Measurements from ENCODE around the gene RUNDC1.
"Not testable (repeated sequence)": the region's sequence is repeated elsewhere in the genome, so short reads cannot be mapped to it uniquely, and the experiment has no call there.

Gene RUNDC1

GRCh38 chr17:42982266-42982665 is 1.9 kb downstream of the RUNDC1 start:
- TF ChIP-seq POLR2AphosphoS5 (IDR thresholded peaks at IDR 0.05; ENCODE audit: borderline replicate concordance, low read depth, low read length), result no peak
- no peak for TF ChIP-seq EZH2 (IDR thresholded peaks at IDR 0.05)
- TF ChIP-seq FOXP2 (optimal IDR thresholded peaks at IDR 0.05; ENCODE audit: control extremely low read depth, extremely low read length, insufficient read depth), result no peak
- H3K27ac ChIP-seq, result no peak overlapping the region
- H3K36me3 ChIP-seq (ENCODE audit: insufficient read depth, low read length), result peaks cover 7% of the 10 kb centered on the region
- no peak overlapping the region for H3K4me3 ChIP-seq
- no peaks in the 10 kb centered on the region for H3K9me3 ChIP-seq (ENCODE audit: low read depth, low read length)
- no peak overlapping the region for H3K9ac ChIP-seq (ENCODE audit: insufficient read length)
- no peak for DNase-seq (ENCODE audit: low read depth, low spot score)

DNA sequence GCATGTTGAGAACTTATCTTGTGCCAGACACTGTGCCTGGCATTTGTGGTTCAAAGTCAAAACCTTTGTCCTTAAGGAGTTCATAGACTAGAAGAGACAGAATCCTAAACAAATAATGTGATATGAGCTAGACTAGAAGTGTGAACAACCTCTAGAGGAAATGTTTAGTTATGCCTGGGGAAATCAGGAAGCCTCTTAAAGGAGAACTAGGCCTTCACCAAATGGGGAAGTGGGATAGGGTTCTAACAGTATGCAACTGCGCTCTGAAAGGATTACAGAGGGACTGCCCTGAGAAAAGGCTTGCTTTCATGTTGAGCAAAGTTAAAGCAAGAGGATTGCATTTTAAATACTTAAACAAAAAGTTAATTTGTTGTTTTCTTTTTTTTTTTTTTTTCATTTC is 4.9 kb downstream of the RUNDC1 start:
- H3K9me3 ChIP-seq (ENCODE audit: low read depth, low read length), result no peaks in the 10 kb centered on the region
- no peak overlapping the region for H3K27ac ChIP-seq
- H3K4me3 ChIP-seq, result no peak overlapping the region
- no peak for TF ChIP-seq FOXP2 (optimal IDR thresholded peaks at IDR 0.05; ENCODE audit: control extremely low read depth, extremely low read length, insufficient read depth)
- TF ChIP-seq POLR2AphosphoS5 (IDR thresholded peaks at IDR 0.05; ENCODE audit: borderline replicate concordance, low read depth, low read length), result no peak
- TF ChIP-seq EZH2 (IDR thresholded peaks at IDR 0.05), result no peak
- no peak for DNase-seq (ENCODE audit: low read depth, low spot score)
- peaks cover 31% of the 10 kb centered on the region for H3K36me3 ChIP-seq (ENCODE audit: insufficient read depth, low read length)
- no peak overlapping the region for H3K9ac ChIP-seq (ENCODE audit: insufficient read length)

DNA sequence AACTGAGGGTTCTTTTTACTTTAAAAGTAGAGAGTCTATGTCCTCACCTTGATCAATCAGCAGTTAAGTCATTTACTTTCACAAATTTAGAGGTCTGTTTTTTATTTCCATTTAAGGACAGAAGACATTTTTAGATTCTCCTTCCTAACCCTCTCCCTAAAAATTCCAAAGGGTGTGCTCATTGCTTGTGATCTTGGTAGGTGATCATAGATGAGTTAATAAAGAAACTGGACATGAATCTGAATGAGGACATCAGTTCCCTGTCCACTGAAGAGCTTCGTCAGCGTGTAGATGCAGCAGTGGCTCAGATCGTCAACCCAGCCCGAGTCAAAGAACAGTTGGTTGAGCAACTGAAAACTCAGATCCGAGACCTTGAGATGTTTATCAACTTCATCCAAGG is 8.8 kb downstream of the RUNDC1 start:
- TF ChIP-seq FOXP2 (optimal IDR thresholded peaks at IDR 0.05; ENCODE audit: control extremely low read depth, extremely low read length, insufficient read depth), result no peak
- TF ChIP-seq EZH2 (IDR thresholded peaks at IDR 0.05), result no peak
- TF ChIP-seq POLR2AphosphoS5 (IDR thresholded peaks at IDR 0.05; ENCODE audit: borderline replicate concordance, low read depth, low read length), result no peak
- no peak overlapping the region for H3K9ac ChIP-seq (ENCODE audit: insufficient read length)
- no peak overlapping the region for H3K4me3 ChIP-seq
- no peak for DNase-seq (ENCODE audit: low read depth, low spot score)
- H3K9me3 ChIP-seq (ENCODE audit: low read depth, low read length), result no peaks in the 10 kb centered on the region
- H3K36me3 ChIP-seq (ENCODE audit: insufficient read depth, low read length), result peaks cover 44% of the 10 kb centered on the region
- peak overlapping the region; percentile 19; the same call in 1 of the 2 replicates for H3K27ac ChIP-seq

DNA sequence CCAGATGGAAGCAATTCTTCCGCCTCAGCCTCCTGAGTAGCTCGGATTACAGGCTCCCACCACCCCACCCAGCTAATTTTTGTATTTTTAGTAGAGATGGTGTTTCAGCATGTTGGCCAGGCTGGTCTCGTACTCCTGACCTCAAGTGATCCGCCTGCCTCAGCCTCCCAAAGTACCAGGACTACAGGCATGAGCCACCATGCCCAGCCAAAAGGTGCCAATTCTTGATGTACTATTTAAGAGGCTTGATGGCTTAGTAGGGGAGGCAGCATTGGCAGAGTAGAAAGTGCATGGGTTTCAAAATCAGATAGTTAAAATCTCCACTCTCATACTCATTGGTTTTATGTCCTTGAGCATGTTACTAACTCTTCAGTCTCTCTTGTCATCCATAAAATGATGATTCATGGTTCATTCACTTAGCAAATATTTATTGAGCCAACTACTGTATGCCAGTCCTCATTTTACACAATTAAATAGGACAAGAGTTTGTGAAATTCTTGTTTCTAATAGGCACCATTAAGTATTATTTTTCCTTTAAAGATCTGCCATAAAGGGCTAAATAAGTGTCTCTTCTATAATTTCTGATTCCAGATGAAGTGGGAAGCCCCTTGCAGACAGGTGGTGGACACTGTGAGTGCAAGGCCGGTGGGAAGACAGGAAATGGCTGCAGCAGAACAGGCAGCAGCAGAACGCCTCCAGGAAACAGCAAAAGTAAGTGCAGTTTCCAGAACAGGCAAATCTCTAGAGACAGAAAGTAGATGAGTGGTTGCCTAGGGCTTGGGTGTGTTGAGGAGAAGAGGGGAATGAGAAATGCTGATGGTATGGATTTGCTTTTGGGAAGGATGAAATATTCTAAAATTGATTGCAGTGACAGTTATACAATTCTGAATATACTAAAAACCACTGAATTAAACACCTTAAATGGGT is 9.6 kb downstream of the RUNDC1 start:
- no peak overlapping the region for H3K4me3 ChIP-seq

GRCh38 chr17:42991471-42991870 is 11.1 kb downstream of the RUNDC1 start:
- no peak for TF ChIP-seq EZH2 (IDR thresholded peaks at IDR 0.05)
- no peak for TF ChIP-seq FOXP2 (optimal IDR thresholded peaks at IDR 0.05; ENCODE audit: control extremely low read depth, extremely low read length, insufficient read depth)
- TF ChIP-seq POLR2AphosphoS5 (IDR thresholded peaks at IDR 0.05; ENCODE audit: borderline replicate concordance, low read depth, low read length), result no peak
- Histone ChIP-seq H3K36me3 (ENCODE audit: insufficient read depth, low read length) (peaks cover 44% of the 10 kb centered on the region), H3K27ac (no peak overlapping the region), H3K4me3 (no peak overlapping the region), H3K9me3 (ENCODE audit: low read depth, low read length) (no peaks in the 10 kb centered on the region), H3K9ac (ENCODE audit: insufficient read length) (no peak overlapping the region)
- DNase-seq (ENCODE audit: low read depth, low spot score), result no peak

More for the DNA sequence above, 9.6 kb downstream of the RUNDC1 start:
- DNase-seq (ENCODE audit: low read depth, low spot score), result no peak
- Histone ChIP-seq H3K9ac (ENCODE audit: insufficient read length) (no peak overlapping the region), H3K9me3 (ENCODE audit: low read depth, low read length) (no peaks in the 10 kb centered on the region), H3K36me3 (ENCODE audit: insufficient read depth, low read length) (peaks cover 44% of the 10 kb centered on the region), H3K27ac (peak overlapping the region; percentile 77; the same call in 1 of the 2 replicates)
- no peak for TF ChIP-seq POLR2AphosphoS5 (IDR thresholded peaks at IDR 0.05; ENCODE audit: borderline replicate concordance, low read depth, low read length)
- no peak for TF ChIP-seq EZH2 (IDR thresholded peaks at IDR 0.05)
- no peak for TF ChIP-seq FOXP2 (optimal IDR thresholded peaks at IDR 0.05; ENCODE audit: control extremely low read depth, extremely low read length, insufficient read depth)

DNA sequence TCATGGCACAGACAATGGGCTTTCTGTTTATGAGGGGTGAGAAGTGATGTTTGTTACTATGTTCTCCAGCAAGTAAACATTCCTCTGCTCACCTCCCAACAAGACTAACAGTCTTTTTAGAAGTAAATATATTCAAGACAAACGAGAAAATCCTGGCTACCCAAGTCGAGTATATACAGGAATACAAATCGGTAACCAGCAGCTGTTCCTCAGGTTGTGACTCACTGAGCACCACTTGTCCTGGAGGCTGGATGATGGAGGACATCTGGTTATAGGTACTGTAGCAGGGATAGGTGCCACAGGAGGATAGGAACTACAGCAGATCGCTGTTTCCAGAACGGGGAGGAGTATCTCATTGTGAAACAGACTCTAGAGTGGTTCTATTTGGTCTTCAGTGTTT is 12.5 kb downstream of the RUNDC1 start:
- no peak for DNase-seq (ENCODE audit: low read depth, low spot score)
- Histone ChIP-seq H3K27ac (no peak overlapping the region), H3K9me3 (ENCODE audit: low read depth, low read length) (no peaks in the 10 kb centered on the region), H3K9ac (ENCODE audit: insufficient read length) (no peak overlapping the region), H3K36me3 (ENCODE audit: insufficient read depth, low read length) (peaks cover 36% of the 10 kb centered on the region), H3K4me3 (no peak overlapping the region)
- TF ChIP-seq POLR2AphosphoS5 (IDR thresholded peaks at IDR 0.05; ENCODE audit: borderline replicate concordance, low read depth, low read length) (no peak), FOXP2 (optimal IDR thresholded peaks at IDR 0.05; ENCODE audit: control extremely low read depth, extremely low read length, insufficient read depth) (no peak), EZH2 (IDR thresholded peaks at IDR 0.05) (no peak)

DNA sequence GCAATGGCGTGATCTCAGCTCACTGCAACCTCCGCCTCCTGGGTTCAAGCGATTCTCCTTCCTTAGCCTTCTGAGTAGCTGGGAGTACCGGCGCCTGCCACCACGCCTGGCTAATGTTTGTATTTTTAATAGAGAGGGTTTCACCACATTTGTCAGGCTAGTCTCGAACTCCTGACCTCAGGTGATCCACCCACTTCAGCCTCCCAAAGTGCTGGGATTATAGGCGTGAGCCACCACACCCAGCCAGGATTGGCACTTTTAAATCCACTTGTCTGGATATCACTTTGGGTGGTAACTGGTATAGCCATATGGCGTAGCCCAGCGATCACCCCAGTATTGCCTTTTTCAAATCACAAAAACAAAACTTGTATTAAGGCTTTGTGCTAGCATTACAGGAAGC is 13.5 kb downstream of the RUNDC1 start:
- not testable (repeated sequence) for H3K9ac ChIP-seq (ENCODE audit: insufficient read length); H3K4me3 ChIP-seq; H3K27ac ChIP-seq; H3K9me3 ChIP-seq (ENCODE audit: low read depth, low read length); DNase-seq (ENCODE audit: low read depth, low spot score)
- H3K36me3 ChIP-seq (ENCODE audit: insufficient read depth, low read length), result peaks cover 31% of the 10 kb centered on the region

- TF ChIP-seq FOXP2 (optimal IDR thresholded peaks at IDR 0.05; ENCODE audit: control extremely low read depth, extremely low read length, insufficient read depth), result no peak
- no peak for TF ChIP-seq POLR2AphosphoS5 (IDR thresholded peaks at IDR 0.05; ENCODE audit: borderline replicate concordance, low read depth, low read length)
- TF ChIP-seq EZH2 (IDR thresholded peaks at IDR 0.05), result no peak
- H3K9me3 ChIP-seq (ENCODE audit: low read depth, low read length), result no peaks in the 10 kb centered on the region
- H3K36me3 ChIP-seq (ENCODE audit: insufficient read depth, low read length), result peaks cover 40% of the 10 kb centered on the region
- no peak for DNase-seq (ENCODE audit: low read depth, low spot score)
- H3K4me3 ChIP-seq, result peak overlapping the region; percentile 79
- peak overlapping the region; percentile 78 for H3K9ac ChIP-seq (ENCODE audit: insufficient read length)
- peak overlapping the region; percentile 69 for H3K27ac ChIP-seq
Measured at GRCh38 chr17:42997390-42997983, 17.1 kb downstream of the RUNDC1 start.
